GM23338 (cell line): ENCODE results near the gene WDR5B. TPM values are rescaled to one million over a fixed set of nuclear protein-coding genes. Genes with fewer than 3 reads are reported as not detected.

Experiments
- ATAC-seq: fragments of 200-7000 bp; cut with Tn5 transposase; 3 replicates; pipeline ENCODE4 v1.9.1; 2020
- DNase-seq: peaks from one replicate; pipeline ENCODE4 v3.0.0-alpha.2; 2015; ENCODE audit warnings: low spot score
- H2AFZ ChIP-seq: fragments of 200-600 bp; sonication (generic); 2 replicates; pipeline ENCODE4 v1.8.0; 2016; ENCODE audit warnings: antibody characterized with exemption, mild to moderate bottlenecking, moderate library complexity
- H3F3A ChIP-seq: fragments of 200-600 bp; sonication (generic); replicated peaks from 2 replicates; pipeline ENCODE4 v1.8.0; 2017; ENCODE audit warnings: antibody characterized with exemption, mixed run types, low read depth
- H3K27ac ChIP-seq: fragments of 200-600 bp; sonication (generic); 2 replicates; pipeline ENCODE4 v1.6.1; 2016; ENCODE audit warnings: low read depth
- H3K27me3 ChIP-seq: fragments of 200-600 bp; sonication (generic); 2 replicates; pipeline ENCODE4 v1.8.0; 2016; ENCODE audit warnings: mild to moderate bottlenecking, mixed run types, moderate library complexity; ENCODE audit not compliant: insufficient read depth
- H3K36me3 ChIP-seq: fragments of 200-600 bp; sonication (generic); 2 replicates; pipeline ENCODE4 v1.8.0; 2016; ENCODE audit warnings: mild to moderate bottlenecking; ENCODE audit not compliant: insufficient read depth
- H3K4me1 ChIP-seq: fragments of 200-600 bp; sonication (generic); 2 replicates; pipeline ENCODE4 v1.8.0; 2016; ENCODE audit warnings: mild to moderate bottlenecking, moderate library complexity; ENCODE audit not compliant: insufficient read depth
- H3K4me2 ChIP-seq: fragments of 200-600 bp; sonication (generic); 2 replicates; pipeline ENCODE4 v1.7.1; 2017; ENCODE audit warnings: mixed run types
- H3K4me3 ChIP-seq: fragments of 200-600 bp; sonication (generic); 2 replicates; pipeline ENCODE4 v1.6.1; 2016; ENCODE audit warnings: mixed run types
- H3K79me2 ChIP-seq: fragments of 200-600 bp; sonication (generic); replicated peaks from 2 replicates; pipeline ENCODE4 v1.8.0; 2017; ENCODE audit warnings: mild to moderate bottlenecking; ENCODE audit not compliant: insufficient read depth
- H3K9me2 ChIP-seq: fragments of 200-600 bp; sonication (generic); 2 replicates; pipeline ENCODE4 v1.8.0; 2017; ENCODE audit not compliant: insufficient read depth
- H4K20me1 ChIP-seq: fragments of 200-600 bp; sonication (generic); replicated peaks from 2 replicates; pipeline ENCODE4 v1.8.0; 2017; ENCODE audit warnings: mild to moderate bottlenecking; ENCODE audit not compliant: insufficient read depth
- H3K27ac Mint-ChIP-seq: 2 replicates; pipeline ENCODE4 v1.8.0; 2020; ENCODE audit warnings: inconsistent platforms, mild to moderate bottlenecking, moderate library complexity, mixed read lengths
- H3K27me3 Mint-ChIP-seq: 3 replicates; pipeline ENCODE4 v1.8.0; 2022; ENCODE audit warnings: low read depth, mild to moderate bottlenecking, moderate library complexity, mixed read lengths, inconsistent platforms; ENCODE audit not compliant: insufficient read depth, poor library complexity
- H3K36me3 Mint-ChIP-seq: 3 replicates; pipeline ENCODE4 v1.8.0; 2021; ENCODE audit warnings: low read depth, mild to moderate bottlenecking, inconsistent platforms, moderate library complexity, mixed read lengths
- H3K4me1 Mint-ChIP-seq: 3 replicates; pipeline ENCODE4 v1.8.0; 2020; ENCODE audit warnings: mild to moderate bottlenecking, inconsistent platforms, mixed read lengths
- H3K4me3 Mint-ChIP-seq: 3 replicates; pipeline ENCODE4 v1.8.0; 2021; ENCODE audit warnings: moderate library complexity, mild to moderate bottlenecking, inconsistent platforms, mixed read lengths
- H3K9me3 Mint-ChIP-seq: 3 replicates; pipeline ENCODE4 v1.8.0; 2020; ENCODE audit warnings: moderate library complexity, mild to moderate bottlenecking, inconsistent platforms, mixed read lengths
- CREB1 ChIP-seq: fragments of 250-450 bp; sonication (Bioruptor Pico); IDR thresholded peaks from 2 replicates; pipeline ENCODE4 v1.5.0; 2020; ENCODE audit warnings: low read depth, mild to moderate bottlenecking, moderate library complexity
- EZH2 ChIP-seq: fragments of 200-600 bp; sonication (generic); IDR thresholded peaks from one replicate; pipeline ENCODE4 v1.8.0; 2017; ENCODE audit warnings: antibody characterized with exemption, mild to moderate bottlenecking, low read depth; ENCODE audit not compliant: unreplicated experiment
- EZH2phosphoT487 ChIP-seq: fragments of 200-600 bp; sonication (generic); IDR thresholded peaks from one replicate; pipeline ENCODE4 v1.8.1; 2018; ENCODE audit warnings: antibody characterized with exemption; ENCODE audit not compliant: unreplicated experiment
- JUNB ChIP-seq: IDR thresholded peaks from one replicate; pipeline ENCODE4 v1.6.1; 2016; ENCODE audit warnings: antibody characterized with exemption; ENCODE audit not compliant: unreplicated experiment
- NANOG ChIP-seq: IDR thresholded peaks from 2 replicates; pipeline ENCODE4 v1.6.1; 2016; ENCODE audit warnings: antibody characterized with exemption, borderline replicate concordance
- POLR2AphosphoS5 ChIP-seq: IDR thresholded peaks from 2 replicates; pipeline ENCODE4 v1.6.1; 2016; ENCODE audit warnings: antibody characterized with exemption, low read depth
- STAT1 ChIP-seq: IDR thresholded peaks from one replicate; pipeline ENCODE4 v1.6.1; 2016; ENCODE audit warnings: antibody characterized with exemption; ENCODE audit not compliant: unreplicated experiment
- ZNF114 ChIP-seq: fragments of 250-450 bp; sonication (Bioruptor Pico); IDR thresholded peaks from 2 replicates; pipeline ENCODE4 v1.5.0; 2020; ENCODE audit warnings: mild to moderate bottlenecking, moderate library complexity
- ZNF331 ChIP-seq: fragments of 250-450 bp; sonication (Bioruptor Pico); IDR thresholded peaks from 2 replicates; pipeline ENCODE4 v1.5.0; 2020; ENCODE audit warnings: low read depth, mild to moderate bottlenecking, moderate library complexity
- polyA plus RNA-seq: library from polyadenylated mRNA; unstranded; fragments of >200 nt; fragmentation: Nextera tagmentation; extraction: Ambion mirVana; gene quantifications from 2 replicates; pipeline ENCODE4 v1.2.1, GENCODE V29; 2016
- total RNA-seq: library from RNA; depleted of rRNA; stranded (reverse); fragments of >200 nt; shearing (Covaris generic); gene quantifications from 2 replicates; pipeline ENCODE4 v1.2.3, GENCODE V29; 2014
- TF ChIP-seq, protein P1 (sequence below), 2 experiments: fragments of 200-600 bp in 1 of 2; sonication (generic) in 1 of 2; conservative IDR thresholded peaks; 2 replicates each; pipeline versions ENCODE4 v1.5.1 to v1.6.1; 2016 to 2017; ENCODE audit warnings: antibody characterized with exemption in 2 of 2, low read depth in 2 of 2, mild to moderate bottlenecking in 2 of 2, moderate library complexity in 1 of 2
- TF ChIP-seq, protein P2 (sequence below): IDR thresholded peaks from one replicate; pipeline ENCODE4 v1.6.1; 2018; ENCODE audit warnings: antibody characterized with exemption; ENCODE audit not compliant: unreplicated experiment
- TF ChIP-seq, protein P3 (sequence below): IDR thresholded peaks from 2 replicates; pipeline ENCODE4 v1.6.1; 2016; ENCODE audit warnings: antibody characterized with exemption

WDR5B gene
- total and polyA plus RNA-seq, 2 experiments from 2014 or later: 0.81 to 2.7 TPM

DNA sequence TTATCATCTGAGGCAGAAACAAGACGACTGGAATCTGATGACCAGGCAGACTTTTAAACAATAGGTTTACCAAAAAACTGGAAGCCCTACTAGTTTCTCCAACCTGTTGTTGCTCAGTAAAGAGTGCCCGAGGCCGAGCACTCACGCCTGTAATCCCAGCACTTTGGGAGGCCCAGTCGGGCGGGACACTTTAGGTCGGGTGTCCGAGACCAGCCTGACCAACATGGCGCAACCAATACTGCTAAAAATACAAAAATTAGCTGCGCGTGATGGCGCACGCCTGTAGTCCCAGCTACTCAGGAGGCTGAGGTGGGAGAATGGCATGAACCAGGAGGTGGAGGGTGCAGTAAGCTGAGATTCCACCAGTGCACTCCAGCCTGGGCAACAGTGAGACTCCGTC lies 1.1 kb upstream of the WDR5B start:
- Histone ChIP-seq H3K4me3 (peak overlapping the region; percentile 78), H3K4me2 (peak overlapping the region; percentile 99), H3F3A (peaks cover 3% of the 10 kb centered on the region; the same call in 1 of the 2 replicates), H2AFZ (no peak overlapping the region), H3K27me3 (no peaks in the 10 kb centered on the region), H3K9me2 (no peaks in the 10 kb centered on the region), H3K79me2 (peaks cover 15% of the 10 kb centered on the region), H3K36me3 (no peaks in the 10 kb centered on the region), H4K20me1 (0 out of 2 replicates have a peak, but pooled peaks cover 1% of the 10 kb centered on the region), H3K27ac (peak overlapping the region; percentile 79), H3K4me1 (peaks cover 4% of the 10 kb centered on the region; the same call in 1 of the 2 replicates)
- peaks cover 3% of the 10 kb centered on the region; the same call in 1 of the 3 replicates for H3K9me3 Mint-ChIP-seq
- DNase-seq (no peak), ATAC-seq (no peak)
- peak overlapping the region; percentile 99 for H3K4me3 Mint-ChIP-seq
- peaks cover 9% of the 10 kb centered on the region for H3K4me1 Mint-ChIP-seq
- H3K36me3 Mint-ChIP-seq: peaks cover 7% of the 10 kb centered on the region
- peaks cover 7% of the 10 kb centered on the region for H3K27me3 Mint-ChIP-seq
- H3K27ac Mint-ChIP-seq: peak overlapping the region; percentile 99
- TF ChIP-seq, protein P1, sequence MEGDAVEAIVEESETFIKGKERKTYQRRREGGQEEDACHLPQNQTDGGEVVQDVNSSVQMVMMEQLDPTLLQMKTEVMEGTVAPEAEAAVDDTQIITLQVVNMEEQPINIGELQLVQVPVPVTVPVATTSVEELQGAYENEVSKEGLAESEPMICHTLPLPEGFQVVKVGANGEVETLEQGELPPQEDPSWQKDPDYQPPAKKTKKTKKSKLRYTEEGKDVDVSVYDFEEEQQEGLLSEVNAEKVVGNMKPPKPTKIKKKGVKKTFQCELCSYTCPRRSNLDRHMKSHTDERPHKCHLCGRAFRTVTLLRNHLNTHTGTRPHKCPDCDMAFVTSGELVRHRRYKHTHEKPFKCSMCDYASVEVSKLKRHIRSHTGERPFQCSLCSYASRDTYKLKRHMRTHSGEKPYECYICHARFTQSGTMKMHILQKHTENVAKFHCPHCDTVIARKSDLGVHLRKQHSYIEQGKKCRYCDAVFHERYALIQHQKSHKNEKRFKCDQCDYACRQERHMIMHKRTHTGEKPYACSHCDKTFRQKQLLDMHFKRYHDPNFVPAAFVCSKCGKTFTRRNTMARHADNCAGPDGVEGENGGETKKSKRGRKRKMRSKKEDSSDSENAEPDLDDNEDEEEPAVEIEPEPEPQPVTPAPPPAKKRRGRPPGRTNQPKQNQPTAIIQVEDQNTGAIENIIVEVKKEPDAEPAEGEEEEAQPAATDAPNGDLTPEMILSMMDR (conservative IDR thresholded peaks at IDR 0.05; ENCODE audit: low read depth in 2 of 2): no peak
- TF ChIP-seq EZH2phosphoT487: no peak
- no peak for TF ChIP-seq EZH2
- no peak for TF ChIP-seq CREB1 (CRISPR knock-in tag)
- TF ChIP-seq STAT1: no peak
- TF ChIP-seq ZNF114 (CRISPR knock-in tag): no peak
- TF ChIP-seq, protein P2, sequence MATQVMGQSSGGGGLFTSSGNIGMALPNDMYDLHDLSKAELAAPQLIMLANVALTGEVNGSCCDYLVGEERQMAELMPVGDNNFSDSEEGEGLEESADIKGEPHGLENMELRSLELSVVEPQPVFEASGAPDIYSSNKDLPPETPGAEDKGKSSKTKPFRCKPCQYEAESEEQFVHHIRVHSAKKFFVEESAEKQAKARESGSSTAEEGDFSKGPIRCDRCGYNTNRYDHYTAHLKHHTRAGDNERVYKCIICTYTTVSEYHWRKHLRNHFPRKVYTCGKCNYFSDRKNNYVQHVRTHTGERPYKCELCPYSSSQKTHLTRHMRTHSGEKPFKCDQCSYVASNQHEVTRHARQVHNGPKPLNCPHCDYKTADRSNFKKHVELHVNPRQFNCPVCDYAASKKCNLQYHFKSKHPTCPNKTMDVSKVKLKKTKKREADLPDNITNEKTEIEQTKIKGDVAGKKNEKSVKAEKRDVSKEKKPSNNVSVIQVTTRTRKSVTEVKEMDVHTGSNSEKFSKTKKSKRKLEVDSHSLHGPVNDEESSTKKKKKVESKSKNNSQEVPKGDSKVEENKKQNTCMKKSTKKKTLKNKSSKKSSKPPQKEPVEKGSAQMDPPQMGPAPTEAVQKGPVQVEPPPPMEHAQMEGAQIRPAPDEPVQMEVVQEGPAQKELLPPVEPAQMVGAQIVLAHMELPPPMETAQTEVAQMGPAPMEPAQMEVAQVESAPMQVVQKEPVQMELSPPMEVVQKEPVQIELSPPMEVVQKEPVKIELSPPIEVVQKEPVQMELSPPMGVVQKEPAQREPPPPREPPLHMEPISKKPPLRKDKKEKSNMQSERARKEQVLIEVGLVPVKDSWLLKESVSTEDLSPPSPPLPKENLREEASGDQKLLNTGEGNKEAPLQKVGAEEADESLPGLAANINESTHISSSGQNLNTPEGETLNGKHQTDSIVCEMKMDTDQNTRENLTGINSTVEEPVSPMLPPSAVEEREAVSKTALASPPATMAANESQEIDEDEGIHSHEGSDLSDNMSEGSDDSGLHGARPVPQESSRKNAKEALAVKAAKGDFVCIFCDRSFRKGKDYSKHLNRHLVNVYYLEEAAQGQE: no peak
- no peak for TF ChIP-seq ZNF331 (CRISPR knock-in tag)
- no peak for TF ChIP-seq POLR2AphosphoS5
- TF ChIP-seq, protein P3, sequence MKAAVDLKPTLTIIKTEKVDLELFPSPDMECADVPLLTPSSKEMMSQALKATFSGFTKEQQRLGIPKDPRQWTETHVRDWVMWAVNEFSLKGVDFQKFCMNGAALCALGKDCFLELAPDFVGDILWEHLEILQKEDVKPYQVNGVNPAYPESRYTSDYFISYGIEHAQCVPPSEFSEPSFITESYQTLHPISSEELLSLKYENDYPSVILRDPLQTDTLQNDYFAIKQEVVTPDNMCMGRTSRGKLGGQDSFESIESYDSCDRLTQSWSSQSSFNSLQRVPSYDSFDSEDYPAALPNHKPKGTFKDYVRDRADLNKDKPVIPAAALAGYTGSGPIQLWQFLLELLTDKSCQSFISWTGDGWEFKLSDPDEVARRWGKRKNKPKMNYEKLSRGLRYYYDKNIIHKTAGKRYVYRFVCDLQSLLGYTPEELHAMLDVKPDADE: no peak
- TF ChIP-seq NANOG: no peak
- TF ChIP-seq JUNB: no peak
